ENCODE results near the gene FRS2. TPM values are rescaled to one million over a fixed set of nuclear protein-coding genes. Genes with fewer than 3 reads are reported as not detected.

FRS2 gene
- total RNA-seq, 1 donor from 2014 or later: 58.0 TPM

GRCh38 chr12:69515394-69515930 lies 45.3 kb downstream of the FRS2 start:
- intact Hi-C loops (cut with DNase I): no loop called here
- DNase-seq (ENCODE audit: low spot score) (no peak), ATAC-seq (no peak)

GRCh38 chr12:69516950-69517349 lies 46.8 kb downstream of the FRS2 start:
- DNase-seq (ENCODE audit: low spot score) (no peak), ATAC-seq (no peak)
- intact Hi-C loops (cut with DNase I): no loop called here

- intact Hi-C loops (cut with DNase I): no loop called here
Measured at GRCh38 chr12:69517406-69517805, 47.2 kb downstream of the FRS2 start.

GRCh38 chr12:69519871-69520270 lies 49.7 kb downstream of the FRS2 start:
- DNase-seq (ENCODE audit: low spot score) (no peak), ATAC-seq (no peak)
- intact Hi-C loops (cut with DNase I): no loop called here

More at GRCh38 chr12:69517406-69517805, 47.2 kb downstream of the FRS2 start:
- no peak for ATAC-seq
- DNase-seq (ENCODE audit: low spot score): no peak

GRCh38 chr12:69523433-69524330 lies 53.5 kb downstream of the FRS2 start:
- DNase-seq (ENCODE audit: low spot score): no peak
- no peak for ATAC-seq
- intact Hi-C loops (cut with DNase I): no loop called here

GRCh38 chr12:69524331-69524630 lies 54.1 kb downstream of the FRS2 start:
- intact Hi-C loops (cut with DNase I): no loop called here
- DNase-seq (ENCODE audit: low spot score) (no peak), ATAC-seq (peak; percentile 17)

- ATAC-seq (peak; percentile 17), DNase-seq (ENCODE audit: low spot score) (no peak)
- intact Hi-C loops (cut with DNase I): no loop called here
Measured at GRCh38 chr12:69524755-69525469, 54.7 kb downstream of the FRS2 start.

- DNase-seq (ENCODE audit: low spot score): no peak
- intact Hi-C loops (cut with DNase I): no loop called here
- ATAC-seq: no peak
Measured at GRCh38 chr12:69527506-69528272, 57.5 kb downstream of the FRS2 start.

GRCh38 chr12:69529021-69529420 lies 58.8 kb downstream of the FRS2 start:
- DNase-seq (ENCODE audit: low spot score): no peak
- no peak for ATAC-seq
- intact Hi-C loops (cut with DNase I): no loop called here

GRCh38 chr12:69533844-69534243 lies 63.7 kb downstream of the FRS2 start:
- no peak for ATAC-seq
- intact Hi-C loops (cut with DNase I): no loop called here

GRCh38 chr12:69534389-69534822 lies 64.2 kb downstream of the FRS2 start:
- intact Hi-C loops (cut with DNase I): no loop called here
- DNase-seq (ENCODE audit: low spot score) (peak; percentile 60), ATAC-seq (peak; percentile 98)

More at GRCh38 chr12:69533844-69534243, 63.7 kb downstream of the FRS2 start:
- no peak for DNase-seq (ENCODE audit: low spot score)

- ATAC-seq (no peak), DNase-seq (ENCODE audit: low spot score) (no peak)
- intact Hi-C loops (cut with DNase I): no loop called here
Measured at GRCh38 chr12:69540987-69541386, 70.8 kb downstream of the FRS2 start.

GRCh38 chr12:69544087-69544486 lies 73.9 kb downstream of the FRS2 start:
- DNase-seq (ENCODE audit: low spot score) (no peak), ATAC-seq (no peak)
- intact Hi-C loops (cut with DNase I): no loop called here

- ATAC-seq: no peak
- no peak for DNase-seq (ENCODE audit: low spot score)
- intact Hi-C loops (cut with DNase I): no loop called here
Measured at GRCh38 chr12:69545081-69545480, 74.9 kb downstream of the FRS2 start.

- intact Hi-C loops (cut with DNase I): no loop called here
- no peak for ATAC-seq
- no peak for DNase-seq (ENCODE audit: low spot score)
Measured at GRCh38 chr12:69546693-69547438, 76.7 kb downstream of the FRS2 start.

- ATAC-seq: no peak
- intact Hi-C loops (cut with DNase I): no loop called here
- no peak for DNase-seq (ENCODE audit: low spot score)
Measured at GRCh38 chr12:69548687-69549086, 78.5 kb downstream of the FRS2 start.

GRCh38 chr12:69550569-69551350 lies 80.6 kb downstream of the FRS2 start:
- DNase-seq (ENCODE audit: low spot score): no peak
- ATAC-seq: no peak
- intact Hi-C loops (cut with DNase I): no loop called here

All from sciatic nerve (tissue), 2 donors.